IPS-18a (cell line): ENCODE measurements around the gene MTHFD1L.

ENCODE experiments used
- H3K27ac ChIP-seq: one replicate; pipeline ENCODE4 v1.5.1; 2013; ENCODE audit warnings: low read length
- H3K27me3 ChIP-seq: one replicate; pipeline ENCODE4 v1.6.1; 2013; ENCODE audit warnings: mild to moderate bottlenecking, low read length; ENCODE audit not compliant: control insufficient read depth, insufficient read depth
- H3K36me3 ChIP-seq: one replicate; pipeline ENCODE4 v1.6.1; 2013; ENCODE audit warnings: low read depth, low read length; ENCODE audit not compliant: control insufficient read depth
- H3K4me1 ChIP-seq: one replicate; pipeline ENCODE4 v1.6.1; 2013; ENCODE audit warnings: low read depth, low read length; ENCODE audit not compliant: control insufficient read depth
- H3K4me3 ChIP-seq: one replicate; pipeline ENCODE4 v1.5.1; 2013; ENCODE audit warnings: low read length
- H3K9ac ChIP-seq: one replicate; pipeline ENCODE4 v1.6.1; 2013; ENCODE audit warnings: mild to moderate bottlenecking, low read length, moderate library complexity
- H3K9me3 ChIP-seq: one replicate; pipeline ENCODE4 v1.6.1; 2013; ENCODE audit warnings: low read depth, low read length; ENCODE audit not compliant: control insufficient read depth

MTHFD1L gene

GRCh38 chr6:151148111-151148510, 282.6 kb downstream of the MTHFD1L start:
- no peak overlapping the region for H3K9ac ChIP-seq

DNA sequence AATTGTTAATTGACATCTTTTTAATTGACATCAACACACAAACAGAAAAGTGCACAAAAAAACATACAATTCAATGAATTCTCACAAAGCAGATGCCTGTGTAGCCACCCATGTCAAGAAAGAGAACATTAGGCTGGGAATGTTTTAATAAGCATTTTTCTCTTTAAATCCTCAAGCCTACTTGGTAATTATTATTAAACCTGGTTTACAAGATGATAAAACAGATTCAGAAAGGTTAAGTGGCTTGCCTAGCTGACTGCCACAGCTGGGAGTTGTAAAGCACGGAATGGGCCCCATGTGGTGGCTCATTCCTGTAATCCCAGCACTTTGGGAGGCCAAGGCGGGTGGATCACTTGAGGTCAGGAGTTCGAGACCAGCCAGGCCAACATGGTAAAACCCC, 284.3 kb downstream of the MTHFD1L start:
- no peaks in the 10 kb centered on the region for H3K27me3 ChIP-seq
- H3K9me3 ChIP-seq, result no peaks in the 10 kb centered on the region
- no peaks in the 10 kb centered on the region for H3K36me3 ChIP-seq
- H3K27ac ChIP-seq, result no peak overlapping the region
- no peaks in the 10 kb centered on the region for H3K4me1 ChIP-seq
- no peak overlapping the region for H3K4me3 ChIP-seq
- no peak overlapping the region for H3K9ac ChIP-seq

More at GRCh38 chr6:151148111-151148510, 282.6 kb downstream of the MTHFD1L start:
- H3K27me3 ChIP-seq, result no peaks in the 10 kb centered on the region
- no peaks in the 10 kb centered on the region for H3K4me1 ChIP-seq
- H3K9me3 ChIP-seq, result no peaks in the 10 kb centered on the region
- H3K36me3 ChIP-seq, result no peaks in the 10 kb centered on the region
- no peak overlapping the region for H3K4me3 ChIP-seq
- no peak overlapping the region for H3K27ac ChIP-seq
